SK-N-SH (cell line): ENCODE measurements around the gene KIZ. TPM values are rescaled to one million over a fixed set of nuclear protein-coding genes. Genes with fewer than 3 reads are reported as not detected.

ENCODE experiments used
- CTCF ChIA-PET: fragments of 300-600, 350-600 bp; formaldehyde crosslinking; extraction: SDS; loops from one replicate; lab custom pipeline; 2021; lab: Yijun Ruan, JAX
- POLR2A ChIA-PET: fragments of 350-600 bp; sonication (Branson Sonifier 250); formaldehyde crosslinking; extraction: SDS; loops from one replicate; lab custom pipeline; 2020; ENCODE audit warnings: antibody characterized with exemption, inconsistent platforms; lab: Yijun Ruan, JAX
- DNase-seq: peaks from one replicate; pipeline ENCODE4 v3.0.0; 2012
- H2AFZ ChIP-seq: fragments of 200-600 bp; sonication (generic); 2 replicates; pipeline ENCODE4 v1.8.1; 2016; ENCODE audit warnings: antibody characterized with exemption, mild to moderate bottlenecking, low read depth
- H3F3A ChIP-seq: fragments of 200-600 bp; sonication (generic); replicated peaks from 2 replicates; pipeline ENCODE3; 2016; ENCODE audit warnings: antibody characterized with exemption, mild to moderate bottlenecking; ENCODE audit not compliant: insufficient read depth
- H3K27ac ChIP-seq, 2 experiments: fragments of 200-500 bp in 1 of 2; fragments of 200-600 bp in 1 of 2; sonication (Bioruptor generic) in 1 of 2; sonication (generic), shearing (Covaris generic) in 1 of 2; 2 replicates each; pipeline versions ENCODE4 v1.5.1 to v1.6.1; 2014 to 2016; ENCODE audit warnings: low read depth in 2 of 2, inconsistent platforms in 1 of 2, low read length in 1 of 2, mild to moderate bottlenecking in 1 of 2, mixed read lengths in 1 of 2
- H3K27me3 ChIP-seq: fragments of 200-600 bp; sonication (generic), shearing (Covaris generic); 2 replicates; pipeline ENCODE4 v1.6.1; 2016; ENCODE audit warnings: mixed run types; ENCODE audit not compliant: insufficient read depth
- H3K36me3 ChIP-seq, 2 experiments: fragments of 200-500 bp in 1 of 2; fragments of 200-600 bp in 1 of 2; sonication (Bioruptor generic) in 1 of 2; sonication (generic) in 1 of 2; replicated peaks in 1 of 2; 2 replicates each; pipeline versions ENCODE3 to v1.5.1; 2014 to 2016; ENCODE audit warnings: low read length in 1 of 2, mild to moderate bottlenecking in 1 of 2; ENCODE audit not compliant: insufficient read depth in 2 of 2, control insufficient read depth in 1 of 2
- H3K4me1 ChIP-seq, 2 experiments: fragments of 200-500 bp in 1 of 2; fragments of 200-600 bp in 1 of 2; sonication (Bioruptor generic) in 1 of 2; sonication (generic), shearing (Covaris generic) in 1 of 2; 2 replicates each; pipeline versions ENCODE4 v1.5.1 to v1.6.1; 2014 to 2016; ENCODE audit warnings: low read depth in 1 of 2, low read length in 1 of 2, mixed run types in 1 of 2; ENCODE audit not compliant: insufficient read depth in 2 of 2, control insufficient read depth in 1 of 2
- H3K4me2 ChIP-seq: fragments of 200-600 bp; sonication (generic), shearing (Covaris generic); 2 replicates; pipeline ENCODE4 v1.6.1; 2017; ENCODE audit warnings: mixed run types
- H3K4me3 ChIP-seq, 2 experiments: fragments of 200-500 bp in 1 of 2; fragments of 200-600 bp in 1 of 2; sonication (Bioruptor generic) in 1 of 2; sonication (generic), shearing (Covaris generic) in 1 of 2; 2 replicates each; pipeline versions ENCODE4 v1.5.1 to v1.8.1; 2014 to 2016; ENCODE audit warnings: low read depth in 2 of 2, inconsistent platforms in 1 of 2, low read length in 1 of 2, mild to moderate bottlenecking in 1 of 2, mixed read lengths in 1 of 2, moderate library complexity in 1 of 2
- H3K79me2 ChIP-seq: fragments of 200-600 bp; sonication (generic); 2 replicates; pipeline ENCODE4 v1.8.1; 2017; ENCODE audit warnings: mild to moderate bottlenecking; ENCODE audit not compliant: insufficient read depth
- H3K9ac ChIP-seq: fragments of 200-600 bp; sonication (generic); 2 replicates; pipeline ENCODE4 v1.6.1; 2017; ENCODE audit warnings: mixed run types
- H3K9me2 ChIP-seq: fragments of 200-600 bp; sonication (generic); 2 replicates; pipeline ENCODE4 v1.6.1; 2017; ENCODE audit warnings: mixed run types
- H3K9me3 ChIP-seq: fragments of 200-600 bp; sonication (generic); 2 replicates; pipeline ENCODE4 v1.6.1; 2017; ENCODE audit warnings: mixed run types, mild to moderate bottlenecking, moderate library complexity
- H4K20me1 ChIP-seq: fragments of 200-600 bp; sonication (generic); 2 replicates; pipeline ENCODE4 v1.6.1; 2017; ENCODE audit warnings: mild to moderate bottlenecking, mixed run types; ENCODE audit not compliant: insufficient read depth
- ELF1 ChIP-seq: IDR thresholded peaks from 2 replicates; pipeline ENCODE4 v1.4.0; 2012
- EP300 ChIP-seq, 2 experiments: IDR thresholded peaks; 2 replicates each; pipeline versions ENCODE4 v1.4.0 to v1.6.1; 2012; ENCODE audit warnings: borderline replicate concordance in 1 of 2, low read depth in 1 of 2, low read length in 1 of 2
- EZH2phosphoT487 ChIP-seq: fragments of 200-600 bp; sonication (generic); IDR thresholded peaks from 2 replicates; pipeline ENCODE4 v1.6.1; 2017; ENCODE audit warnings: low read depth, mixed run types, mild to moderate bottlenecking, antibody characterized with exemption, moderate library complexity, borderline replicate concordance
- FOSL2 ChIP-seq: IDR thresholded peaks from 2 replicates; pipeline ENCODE4 v1.4.0; 2012; ENCODE audit warnings: low read depth, mild to moderate bottlenecking, moderate library complexity, borderline replicate concordance
- GABPA ChIP-seq: IDR thresholded peaks from 2 replicates; pipeline ENCODE4 v1.4.0; 2012; ENCODE audit warnings: low read depth, mild to moderate bottlenecking
- JUND ChIP-seq: IDR thresholded peaks from 2 replicates; pipeline ENCODE4 v1.4.0; 2012
- MXI1 ChIP-seq: IDR thresholded peaks from 2 replicates; pipeline ENCODE4 v1.6.1; 2012; ENCODE audit warnings: mild to moderate bottlenecking, low read depth, low read length, improper control_type of control experiment
- NRF1 ChIP-seq: IDR thresholded peaks from 2 replicates; pipeline ENCODE4 v1.6.1; 2012; ENCODE audit warnings: low read depth, mild to moderate bottlenecking, low read length
- POLR2AphosphoS5 ChIP-seq: IDR thresholded peaks from 2 replicates; pipeline ENCODE4 v1.6.1; 2012; ENCODE audit warnings: low read depth, low read length
- SIN3A ChIP-seq: IDR thresholded peaks from 2 replicates; pipeline ENCODE4 v1.6.1; 2012; ENCODE audit warnings: low read depth, mild to moderate bottlenecking, low read length, moderate library complexity, borderline replicate concordance
- SMC3 ChIP-seq: IDR thresholded peaks from 2 replicates; pipeline ENCODE4 v1.6.1; 2012; ENCODE audit warnings: low read depth, low read length, improper control_type of control experiment
- TAF1 ChIP-seq: IDR thresholded peaks from 2 replicates; pipeline ENCODE4 v1.6.1; 2012; ENCODE audit warnings: low read depth, mild to moderate bottlenecking, low read length, moderate library complexity, borderline replicate concordance
- TCF12 ChIP-seq: IDR thresholded peaks from 2 replicates; pipeline ENCODE4 v1.4.0; 2012
- TEAD4 ChIP-seq: IDR thresholded peaks from 2 replicates; pipeline ENCODE4 v1.4.0; 2012; ENCODE audit warnings: mild to moderate bottlenecking, borderline replicate concordance; ENCODE audit not compliant: insufficient read depth
- WGBS: methylation state at CpG from one replicate; pipeline ENCODE4 v1.1.6; 2017; ENCODE audit warnings: low lambda C conversion rate; 5-methylcytosine and 5-hydroxymethylcytosine counted together
- polyA plus RNA-seq, 3 experiments: library from polyadenylated mRNA; depleted of rRNA; stranded (reverse); fragments of >200 nt; gene quantifications; 2 replicates each; pipeline ENCODE4 v1.2.3, GENCODE V29; 2012
- TF ChIP-seq, protein P1 (sequence below): IDR thresholded peaks from 2 replicates; pipeline ENCODE4; 2012
- TF ChIP-seq, protein P2 (sequence below): IDR thresholded peaks from 2 replicates; pipeline ENCODE4 v1.4.0; 2012; ENCODE audit warnings: low read depth, borderline replicate concordance
- TF ChIP-seq, protein P3 (sequence below): fragments of 150-350 bp; IDR thresholded peaks from 2 replicates; pipeline ENCODE4 v1.6.1; 2016; ENCODE audit warnings: mild to moderate bottlenecking, low read depth, low read length
- TF ChIP-seq, protein P4 (sequence below): fragments of 200-600 bp; sonication (generic); IDR thresholded peaks from 2 replicates; pipeline ENCODE4 v1.6.1; 2017; ENCODE audit warnings: antibody characterized with exemption, mild to moderate bottlenecking, moderate library complexity

The KIZ gene
- polyA plus RNA-seq, 1 of the 3 experiments (the other 2 are of a cell fraction) = 3.9 TPM

DNA sequence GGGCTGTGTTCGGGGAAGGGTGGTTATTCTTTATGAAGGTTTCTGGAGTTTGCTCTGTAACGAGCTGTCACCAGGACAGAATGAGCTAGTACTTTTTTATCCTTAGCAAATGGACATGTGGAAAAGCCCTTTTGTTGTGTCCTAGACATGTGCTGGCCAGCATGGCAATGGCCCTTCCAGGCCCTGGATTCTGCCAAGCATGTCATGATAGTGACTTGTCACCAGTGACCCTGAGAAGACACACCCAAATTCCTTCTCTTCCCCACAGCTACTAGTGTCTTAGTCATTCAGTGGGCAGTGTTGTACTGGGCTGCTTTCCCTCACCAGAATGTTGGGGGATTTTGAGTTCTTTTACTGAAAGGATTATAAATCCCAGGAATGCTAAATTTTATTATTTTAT, 103.3 kb downstream of the KIZ start:
- no peak overlapping the region for H3K9ac ChIP-seq
- DNase-seq = no peak

DNA sequence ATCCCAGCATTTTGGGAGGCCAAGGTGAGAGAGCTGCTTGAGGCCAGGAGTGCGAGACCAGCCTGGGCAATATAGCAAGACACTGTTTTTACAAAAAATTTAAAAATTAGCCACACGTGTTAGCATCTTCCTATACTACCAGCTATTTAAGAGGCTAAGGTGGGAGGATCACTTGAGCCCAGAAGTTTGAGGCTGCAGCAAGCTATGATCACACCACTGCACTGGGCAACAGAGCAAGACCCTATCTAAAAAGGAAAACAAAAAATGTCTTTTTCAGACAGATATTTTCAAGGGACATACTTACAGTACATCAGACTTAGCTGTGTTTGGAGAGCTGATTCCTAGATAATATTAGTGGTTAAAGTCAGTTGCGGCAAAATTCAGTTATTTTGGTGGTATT, 104.3 kb downstream of the KIZ start:
- Histone ChIP-seq H3K27me3 (no peaks in the 10 kb centered on the region), H2AFZ (no peak overlapping the region), H3K9ac (no peak overlapping the region), H3K27ac (no peak overlapping the region), H4K20me1 (no peaks in the 10 kb centered on the region), H3K4me3 (no peak overlapping the region), H3K9me2 (no peaks in the 10 kb centered on the region), H3K4me2 (no peak overlapping the region), H3F3A (no peaks in the 10 kb centered on the region), H3K79me2 (no peaks in the 10 kb centered on the region), H3K36me3 (no peaks in the 10 kb centered on the region), H3K9me3 (no peaks in the 10 kb centered on the region), H3K4me1 (no peaks in the 10 kb centered on the region; a peak in 1 of 4 replicates)
- CTCF ChIA-PET = interaction anchor here (1.5 to 4.9 kb wide), 2 partner anchors 9 to 275 kb away, joined by 4 to 21 read pairs; no protein-coding TSS in a partner anchor
- DNase-seq = no peak
- 87% methylated on average over 3 of the region's 3 CpGs for WGBS
- POLR2A ChIA-PET = no interaction called here
- TF ChIP-seq, protein P1, sequence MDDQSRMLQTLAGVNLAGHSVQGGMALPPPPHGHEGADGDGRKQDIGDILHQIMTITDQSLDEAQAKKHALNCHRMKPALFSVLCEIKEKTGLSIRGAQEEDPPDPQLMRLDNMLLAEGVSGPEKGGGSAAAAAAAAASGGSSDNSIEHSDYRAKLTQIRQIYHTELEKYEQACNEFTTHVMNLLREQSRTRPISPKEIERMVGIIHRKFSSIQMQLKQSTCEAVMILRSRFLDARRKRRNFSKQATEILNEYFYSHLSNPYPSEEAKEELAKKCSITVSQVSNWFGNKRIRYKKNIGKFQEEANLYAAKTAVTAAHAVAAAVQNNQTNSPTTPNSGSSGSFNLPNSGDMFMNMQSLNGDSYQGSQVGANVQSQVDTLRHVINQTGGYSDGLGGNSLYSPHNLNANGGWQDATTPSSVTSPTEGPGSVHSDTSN = no peak
- TF ChIP-seq MXI1 = no peak
- no peak for TF ChIP-seq POLR2AphosphoS5
- TF ChIP-seq EP300 (IDR thresholded peaks at IDR 0.05; ENCODE audit: borderline replicate concordance in 1 of 2, low read depth in 1 of 2, low read length in 1 of 2) = no peak
- TF ChIP-seq TAF1 = no peak
- TF ChIP-seq TCF12 = no peak
- TF ChIP-seq ELF1 = no peak
- TF ChIP-seq, protein P2, sequence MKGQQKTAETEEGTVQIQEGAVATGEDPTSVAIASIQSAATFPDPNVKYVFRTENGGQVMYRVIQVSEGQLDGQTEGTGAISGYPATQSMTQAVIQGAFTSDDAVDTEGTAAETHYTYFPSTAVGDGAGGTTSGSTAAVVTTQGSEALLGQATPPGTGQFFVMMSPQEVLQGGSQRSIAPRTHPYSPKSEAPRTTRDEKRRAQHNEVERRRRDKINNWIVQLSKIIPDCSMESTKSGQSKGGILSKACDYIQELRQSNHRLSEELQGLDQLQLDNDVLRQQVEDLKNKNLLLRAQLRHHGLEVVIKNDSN = no peak
- TF ChIP-seq, protein P3, sequence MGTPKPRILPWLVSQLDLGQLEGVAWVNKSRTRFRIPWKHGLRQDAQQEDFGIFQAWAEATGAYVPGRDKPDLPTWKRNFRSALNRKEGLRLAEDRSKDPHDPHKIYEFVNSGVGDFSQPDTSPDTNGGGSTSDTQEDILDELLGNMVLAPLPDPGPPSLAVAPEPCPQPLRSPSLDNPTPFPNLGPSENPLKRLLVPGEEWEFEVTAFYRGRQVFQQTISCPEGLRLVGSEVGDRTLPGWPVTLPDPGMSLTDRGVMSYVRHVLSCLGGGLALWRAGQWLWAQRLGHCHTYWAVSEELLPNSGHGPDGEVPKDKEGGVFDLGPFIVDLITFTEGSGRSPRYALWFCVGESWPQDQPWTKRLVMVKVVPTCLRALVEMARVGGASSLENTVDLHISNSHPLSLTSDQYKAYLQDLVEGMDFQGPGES = no peak

More for the DNA sequence above, 103.3 kb downstream of the KIZ start:
- Histone ChIP-seq H3F3A (no peaks in the 10 kb centered on the region), H3K9me2 (no peaks in the 10 kb centered on the region), H3K4me2 (no peak overlapping the region), H3K79me2 (no peaks in the 10 kb centered on the region), H3K27ac (no peak overlapping the region), H3K27me3 (no peaks in the 10 kb centered on the region), H3K4me3 (no peak overlapping the region), H4K20me1 (no peaks in the 10 kb centered on the region), H3K9me3 (no peaks in the 10 kb centered on the region), H3K36me3 (no peaks in the 10 kb centered on the region), H3K4me1 (no peaks in the 10 kb centered on the region; a peak in 1 of 4 replicates), H2AFZ (no peak overlapping the region)
- 68% methylated on average over 2 of the region's 2 CpGs for WGBS
- POLR2A ChIA-PET = no interaction called here
- CTCF ChIA-PET = interaction anchor here (1.1 to 4.9 kb wide), 2 partner anchors 276 to 392 kb away, joined by 4 to 21 read pairs; no protein-coding TSS in a partner anchor
- TF ChIP-seq ELF1 (no peak), GABPA (no peak), TEAD4 (no peak), JUND (no peak), TCF12 (no peak), NRF1 (no peak), SMC3 (no peak), FOSL2 (no peak), SIN3A (no peak), POLR2AphosphoS5 (no peak), EZH2phosphoT487 (no peak)
- TF ChIP-seq, protein P2 = no peak
- TF ChIP-seq, protein P4, sequence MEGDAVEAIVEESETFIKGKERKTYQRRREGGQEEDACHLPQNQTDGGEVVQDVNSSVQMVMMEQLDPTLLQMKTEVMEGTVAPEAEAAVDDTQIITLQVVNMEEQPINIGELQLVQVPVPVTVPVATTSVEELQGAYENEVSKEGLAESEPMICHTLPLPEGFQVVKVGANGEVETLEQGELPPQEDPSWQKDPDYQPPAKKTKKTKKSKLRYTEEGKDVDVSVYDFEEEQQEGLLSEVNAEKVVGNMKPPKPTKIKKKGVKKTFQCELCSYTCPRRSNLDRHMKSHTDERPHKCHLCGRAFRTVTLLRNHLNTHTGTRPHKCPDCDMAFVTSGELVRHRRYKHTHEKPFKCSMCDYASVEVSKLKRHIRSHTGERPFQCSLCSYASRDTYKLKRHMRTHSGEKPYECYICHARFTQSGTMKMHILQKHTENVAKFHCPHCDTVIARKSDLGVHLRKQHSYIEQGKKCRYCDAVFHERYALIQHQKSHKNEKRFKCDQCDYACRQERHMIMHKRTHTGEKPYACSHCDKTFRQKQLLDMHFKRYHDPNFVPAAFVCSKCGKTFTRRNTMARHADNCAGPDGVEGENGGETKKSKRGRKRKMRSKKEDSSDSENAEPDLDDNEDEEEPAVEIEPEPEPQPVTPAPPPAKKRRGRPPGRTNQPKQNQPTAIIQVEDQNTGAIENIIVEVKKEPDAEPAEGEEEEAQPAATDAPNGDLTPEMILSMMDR = no peak
